BJ (cell line): Measurements from ENCODE around the gene LIN54. TPM values are rescaled to one million over a fixed set of nuclear protein-coding genes. Genes with fewer than 3 reads are reported as not detected.

ENCODE experiments used
- CTCF ChIA-PET: fragments of 350-600 bp; formaldehyde crosslinking; extraction: SDS; loops from one replicate; lab custom pipeline; 2021; ENCODE audit warnings: antibody characterized with exemption, inconsistent platforms; lab: Yijun Ruan, JAX
- POLR2A ChIA-PET: fragments of 300-600 bp; sonication (Branson Sonifier 250); formaldehyde crosslinking; extraction: SDS; loops from one replicate; lab custom pipeline; 2021; ENCODE audit warnings: antibody characterized with exemption; lab: Charles Lee
- DNase-seq: peaks from one replicate; pipeline ENCODE4 v3.0.0-alpha.2; 2011; ENCODE audit warnings: low read depth
- H3K27me3 ChIP-seq: 2 replicates; pipeline ENCODE4 v1.6.0; 2011; ENCODE audit warnings: low read length; ENCODE audit not compliant: control insufficient read depth, insufficient read depth
- H3K36me3 ChIP-seq: 2 replicates; pipeline ENCODE4 v1.5.1; 2011; ENCODE audit warnings: low read length; ENCODE audit not compliant: control insufficient read depth, insufficient read depth
- H3K4me3 ChIP-seq: 2 replicates; pipeline ENCODE4 v1.5.1; 2011; ENCODE audit warnings: low read depth, mild to moderate bottlenecking, control low read depth, low read length
- CTCF ChIP-seq: IDR thresholded peaks from 2 replicates; pipeline ENCODE4 v1.5.1; 2011; ENCODE audit warnings: low read depth, mild to moderate bottlenecking, control low read depth, inconsistent platforms, low read length, moderate library complexity; ENCODE audit not compliant: insufficient read depth
- polyA plus RNA-seq: library from polyadenylated mRNA; depleted of rRNA; stranded (reverse); fragments of >200 nt; gene quantifications from 2 replicates; pipeline ENCODE4 v1.2.3, GENCODE V29; 2011

LIN54 gene
- polyA plus RNA-seq, 1 experiment: 14.7 TPM

GRCh38 chr4:83013902-83014301, 3.3 kb upstream of the LIN54 start:
- ChIA-PET CTCF (interaction anchor here (1.1 kb wide), 1 partner anchor 253 kb away, joined by 4 read pairs; no protein-coding TSS in a partner anchor), POLR2A (no interaction called here)
- H3K36me3 ChIP-seq: no peaks in the 10 kb centered on the region
- no peak for DNase-seq
- no peaks in the 10 kb centered on the region for H3K27me3 ChIP-seq
- no peak for TF ChIP-seq CTCF
- H3K4me3 ChIP-seq: no peak overlapping the region

GRCh38 chr4:83013420-83013867, 2.8 kb upstream of the LIN54 start:
- peak overlapping the region; percentile 70 for H3K4me3 ChIP-seq
- no peak for DNase-seq
- ChIA-PET POLR2A (no interaction called here), CTCF (no interaction called here)
- H3K27me3 ChIP-seq: no peaks in the 10 kb centered on the region
- no peaks in the 10 kb centered on the region for H3K36me3 ChIP-seq
- no peak for TF ChIP-seq CTCF

DNA sequence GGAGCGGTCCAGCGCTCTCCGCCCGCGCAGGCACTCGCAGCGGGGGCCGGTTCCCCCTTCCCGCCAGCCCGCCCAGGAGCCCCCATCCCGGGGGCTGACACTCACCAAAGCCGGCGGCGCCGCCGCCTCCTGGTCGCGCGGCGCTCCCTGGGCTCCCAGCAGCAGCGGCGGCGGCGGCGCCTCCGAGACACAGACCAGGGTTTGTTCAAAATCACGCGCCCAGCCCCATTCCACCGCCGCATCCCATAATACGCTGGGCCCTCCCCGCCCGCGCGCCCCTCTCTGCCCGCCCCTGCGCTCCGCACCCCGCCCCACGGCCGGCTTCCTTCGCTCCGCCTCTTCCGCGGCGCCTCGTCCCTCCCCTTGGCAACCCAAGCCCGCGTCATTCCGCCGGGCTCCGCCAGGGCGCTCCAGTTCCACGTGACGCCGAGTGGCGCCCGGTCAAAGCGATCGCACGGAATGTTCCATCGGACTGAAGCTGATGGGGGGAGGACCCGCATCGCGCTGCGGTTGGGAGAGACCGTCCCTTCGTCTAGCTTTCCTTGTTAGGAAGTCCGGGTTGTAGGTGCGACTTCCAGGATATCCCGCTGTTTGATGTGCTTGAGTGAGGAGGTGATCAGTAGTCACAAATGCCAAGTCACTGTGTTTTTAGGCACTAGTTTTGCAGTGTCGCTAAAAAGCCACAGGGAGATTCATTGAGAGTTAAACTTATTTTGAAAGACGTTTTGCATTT, 2.2 kb upstream of the LIN54 start:
- ChIA-PET CTCF (interaction anchor here (0.6 to 0.7 kb wide), 2 partner anchors 13 to 62 kb away, joined by 3 read pairs; no protein-coding TSS in a partner anchor), POLR2A (interaction anchor here (0.6 kb wide), 1 partner anchor 22 kb away, joined by 4 read pairs; the partner anchor contains the start of gene COPS4)
- peak; percentile 63 for TF ChIP-seq CTCF
- Histone ChIP-seq H3K4me3 (peak overlapping the region; percentile 70), H3K36me3 (no peaks in the 10 kb centered on the region), H3K27me3 (no peaks in the 10 kb centered on the region)
- peak; percentile 73 for DNase-seq

DNA sequence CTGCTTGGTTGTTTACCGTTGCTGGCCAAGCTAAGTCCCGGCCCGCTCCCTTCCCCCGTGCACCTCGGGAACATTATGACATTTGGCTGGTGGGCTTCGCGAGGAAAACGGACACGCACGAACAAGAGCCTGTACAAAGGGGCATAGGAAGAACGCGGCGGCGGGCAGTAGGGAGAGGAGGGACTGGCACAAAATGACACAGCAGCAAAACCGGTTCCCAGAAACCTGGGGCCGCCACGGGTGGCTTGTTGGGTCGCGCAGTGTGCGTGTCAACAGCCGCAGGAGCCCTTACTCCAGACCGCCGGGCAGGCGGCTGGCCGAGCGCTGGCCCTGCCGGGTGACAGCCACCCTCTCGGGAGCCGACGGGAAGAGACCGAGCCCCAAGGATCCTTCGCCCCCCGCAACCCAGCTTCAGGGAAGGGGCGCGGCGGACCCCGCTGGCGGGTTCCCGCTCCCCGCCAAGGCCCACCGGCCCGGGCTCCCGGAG, 1.6 kb upstream of the LIN54 start:
- TF ChIP-seq CTCF: no peak
- no peaks in the 10 kb centered on the region for H3K36me3 ChIP-seq
- CTCF ChIA-PET: no interaction called here
- no peaks in the 10 kb centered on the region for H3K27me3 ChIP-seq
- DNase-seq: no peak
- POLR2A ChIA-PET: interaction anchor here (0.6 kb wide), 1 partner anchor 213 kb away, joined by 15 read pairs; the partner anchor contains the start of gene SCD5
- peak overlapping the region; percentile 63 for H3K4me3 ChIP-seq

DNA sequence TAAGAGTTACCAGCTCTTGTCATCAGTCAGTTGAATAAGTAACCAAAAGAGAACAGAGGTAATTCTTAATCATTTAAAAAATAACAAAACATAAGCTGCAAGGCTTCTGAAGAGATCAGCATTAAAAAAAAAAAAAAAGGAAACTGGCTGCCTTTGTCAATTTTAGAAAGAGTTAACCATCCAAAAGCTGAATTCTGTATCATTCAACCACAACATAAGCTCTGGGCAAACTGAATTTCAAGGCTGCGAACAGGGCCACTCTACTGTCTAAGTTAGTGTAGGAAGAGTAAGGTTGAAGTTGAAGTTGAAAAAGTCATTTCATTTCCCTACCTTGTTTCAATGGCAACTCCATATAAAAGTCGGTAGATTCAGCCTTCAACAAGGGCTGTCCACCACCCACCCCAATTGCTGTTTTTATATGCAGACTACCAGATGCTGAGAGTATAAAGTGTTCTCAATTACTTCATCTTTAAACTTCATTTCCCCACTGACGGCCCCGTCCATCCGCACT, 1.1 kb upstream of the LIN54 start:
- Histone ChIP-seq H3K4me3 (peak overlapping the region; percentile 69), H3K27me3 (no peaks in the 10 kb centered on the region), H3K36me3 (no peaks in the 10 kb centered on the region)
- CTCF ChIA-PET: interaction anchor here (1.2 kb wide), 1 partner anchor 253 kb away, joined by 3 read pairs; no protein-coding TSS in a partner anchor
- POLR2A ChIA-PET: interaction anchor here (0.6 to 0.7 kb wide), 5 partner anchors 12 to 502 kb away, joined by 3 to 21 read pairs (median 15); partner anchors contain the start of genes COPS4 and SCD5
- TF ChIP-seq CTCF: no peak
- DNase-seq: no peak
